ENCODE measurements around the gene RUVBL1.

Gene RUVBL1

DNA sequence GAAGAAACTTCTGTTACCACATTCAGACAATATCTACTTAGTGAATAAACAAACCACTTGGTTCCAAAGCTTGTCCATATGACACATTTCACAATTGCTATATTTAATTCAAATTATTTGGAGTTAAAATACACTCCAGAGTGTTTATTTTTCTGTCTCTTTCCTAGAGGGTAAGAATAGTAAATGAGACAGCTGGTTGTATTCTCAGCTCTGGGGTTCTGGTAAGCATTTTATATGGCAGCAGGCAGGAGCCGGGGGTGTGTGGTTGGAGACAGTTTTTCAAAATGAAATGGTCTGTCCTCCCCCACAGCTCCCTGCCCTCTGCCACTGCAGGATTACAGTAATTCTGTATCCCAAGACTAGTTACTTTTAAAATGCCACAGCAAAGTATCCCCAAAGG lies 82.3 kb downstream of the RUVBL1 start:
- TF ChIP-seq, protein P1, sequence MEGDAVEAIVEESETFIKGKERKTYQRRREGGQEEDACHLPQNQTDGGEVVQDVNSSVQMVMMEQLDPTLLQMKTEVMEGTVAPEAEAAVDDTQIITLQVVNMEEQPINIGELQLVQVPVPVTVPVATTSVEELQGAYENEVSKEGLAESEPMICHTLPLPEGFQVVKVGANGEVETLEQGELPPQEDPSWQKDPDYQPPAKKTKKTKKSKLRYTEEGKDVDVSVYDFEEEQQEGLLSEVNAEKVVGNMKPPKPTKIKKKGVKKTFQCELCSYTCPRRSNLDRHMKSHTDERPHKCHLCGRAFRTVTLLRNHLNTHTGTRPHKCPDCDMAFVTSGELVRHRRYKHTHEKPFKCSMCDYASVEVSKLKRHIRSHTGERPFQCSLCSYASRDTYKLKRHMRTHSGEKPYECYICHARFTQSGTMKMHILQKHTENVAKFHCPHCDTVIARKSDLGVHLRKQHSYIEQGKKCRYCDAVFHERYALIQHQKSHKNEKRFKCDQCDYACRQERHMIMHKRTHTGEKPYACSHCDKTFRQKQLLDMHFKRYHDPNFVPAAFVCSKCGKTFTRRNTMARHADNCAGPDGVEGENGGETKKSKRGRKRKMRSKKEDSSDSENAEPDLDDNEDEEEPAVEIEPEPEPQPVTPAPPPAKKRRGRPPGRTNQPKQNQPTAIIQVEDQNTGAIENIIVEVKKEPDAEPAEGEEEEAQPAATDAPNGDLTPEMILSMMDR (IDR thresholded peaks at IDR 0.05; ENCODE audit: insufficient read depth, low read depth, low read length, missing control alignments): no peak
- DNase-seq (ENCODE audit: low read depth): no peak
- H3K4me3 ChIP-seq (ENCODE audit: low read depth, low read length): no peak overlapping the region

DNA sequence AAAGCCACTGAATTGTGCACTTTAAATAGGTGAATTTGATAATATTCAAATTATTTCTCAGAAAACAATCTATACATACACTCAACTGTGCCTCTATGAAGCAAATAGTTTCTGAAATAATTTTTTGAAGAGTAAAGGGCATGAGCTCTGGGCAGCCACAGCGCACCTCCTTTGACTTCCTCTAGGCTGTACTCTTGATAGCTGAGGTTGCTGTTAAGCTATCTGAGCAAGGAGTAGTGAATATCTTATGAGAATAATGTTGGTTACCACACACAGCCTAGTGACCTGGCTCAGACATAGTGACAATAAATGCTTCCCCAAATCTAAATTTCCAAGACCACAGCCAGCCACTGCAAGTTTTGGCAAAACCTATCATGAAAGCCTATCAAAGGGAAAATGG lies 83.0 kb downstream of the RUVBL1 start:
- H3K4me3 ChIP-seq (ENCODE audit: low read depth, low read length): no peak overlapping the region
- TF ChIP-seq, protein P1 (IDR thresholded peaks at IDR 0.05; ENCODE audit: insufficient read depth, low read depth, low read length, missing control alignments): no peak
- DNase-seq (ENCODE audit: low read depth): no peak

DNA sequence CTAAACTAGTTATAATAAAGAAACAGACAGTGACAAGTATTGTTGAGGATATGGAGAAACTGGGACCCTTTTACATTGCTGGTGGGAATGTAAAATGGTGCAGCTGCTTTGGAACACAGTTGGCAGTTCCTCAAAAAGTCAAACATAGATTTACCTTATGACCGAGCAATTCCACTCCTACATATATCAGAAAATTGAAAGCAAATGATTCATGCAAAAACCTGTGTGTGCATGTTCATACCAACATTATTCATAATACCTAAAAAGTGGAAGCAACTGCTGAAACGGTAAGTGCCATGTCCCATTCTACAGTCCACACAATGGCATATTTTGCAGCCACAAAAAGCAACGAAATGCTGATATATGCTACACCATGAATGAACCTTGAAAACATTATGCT lies 83.6 kb downstream of the RUVBL1 start:
- TF ChIP-seq, protein P1 (IDR thresholded peaks at IDR 0.05; ENCODE audit: insufficient read depth, low read depth, low read length, missing control alignments): no peak
- no peak overlapping the region for H3K4me3 ChIP-seq (ENCODE audit: low read depth, low read length)
- no peak for DNase-seq (ENCODE audit: low read depth)

- TF ChIP-seq, protein P1 (IDR thresholded peaks at IDR 0.05; ENCODE audit: insufficient read depth, low read depth, low read length, missing control alignments): no peak
- no peak overlapping the region for H3K4me3 ChIP-seq (ENCODE audit: low read depth, low read length)
- no peak for DNase-seq (ENCODE audit: low read depth)
These were observed 87.5 kb downstream of the RUVBL1 start for GRCh38 chr3:128036119-128036518.

DNA sequence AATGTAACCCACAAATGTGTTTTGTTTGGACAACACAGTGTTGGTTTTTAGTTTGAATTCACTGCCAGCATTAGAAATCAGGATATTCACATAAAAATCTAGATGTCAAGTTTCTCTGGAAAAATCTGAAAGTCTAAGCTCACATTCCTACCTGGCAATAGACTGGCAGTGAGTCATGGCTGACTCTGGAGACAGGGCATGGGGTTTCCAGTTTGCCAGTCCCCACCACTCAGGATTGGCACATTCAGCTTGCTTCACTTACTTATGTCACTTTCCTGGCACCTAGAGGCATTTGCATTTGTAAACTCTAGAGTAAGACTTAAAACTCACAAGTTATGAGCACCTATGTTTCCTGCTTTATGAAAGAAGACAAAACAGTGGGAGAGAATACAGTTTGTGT lies 90.5 kb downstream of the RUVBL1 start:
- DNase-seq (ENCODE audit: low read depth): no peak
- TF ChIP-seq, protein P1 (IDR thresholded peaks at IDR 0.05; ENCODE audit: insufficient read depth, low read depth, low read length, missing control alignments): no peak
- no peak overlapping the region for H3K4me3 ChIP-seq (ENCODE audit: low read depth, low read length)

Data from GM12865 (cell line).